ENCODE measurements around the gene RBP7.
"Not testable (repeated sequence)": the region's sequence is repeated elsewhere in the genome, so short reads cannot be mapped to it uniquely, and the experiment has no call there.

Gene RBP7

GRCh38 chr1:9996624-9997582, at the start of gene RBP7:
TSS of gene RBP7 (plus strand) at chr1:9997228. CDS start at chr1:9997259, 31 bp downstream.
- DNase-seq (ENCODE audit: low read depth in 1 of 2, low spot score in 1 of 2), result no peak

- DNase-seq (ENCODE audit: low read depth in 1 of 2, low spot score in 1 of 2), result no peak
These were observed 39.3 kb upstream of the RBP7 start for GRCh38 chr1:9957726-9958125.

GRCh38 chr1:9960011-9960410, 37.0 kb upstream of the RBP7 start:
- DNase-seq (ENCODE audit: low read depth in 1 of 2, low spot score in 1 of 2), result no peak

- no peak for DNase-seq (ENCODE audit: low read depth in 1 of 2, low spot score in 1 of 2)
These were observed 36.1 kb upstream of the RBP7 start for GRCh38 chr1:9960706-9961562.

GRCh38 chr1:9984253-9984652, 12.8 kb upstream of the RBP7 start:
- no peak for DNase-seq (ENCODE audit: low read depth in 1 of 2, low spot score in 1 of 2)

- DNase-seq (ENCODE audit: low read depth in 1 of 2, low spot score in 1 of 2), result no peak
These were observed 12.0 kb upstream of the RBP7 start for GRCh38 chr1:9985001-9985400.

GRCh38 chr1:9989773-9990172, 7.3 kb upstream of the RBP7 start:
- DNase-seq (ENCODE audit: low read depth in 1 of 2, low spot score in 1 of 2), result no peak

- DNase-seq (ENCODE audit: low read depth in 1 of 2, low spot score in 1 of 2), result no peak
These were observed 6.1 kb upstream of the RBP7 start for GRCh38 chr1:9990944-9991343.

- no peak for DNase-seq (ENCODE audit: low read depth in 1 of 2, low spot score in 1 of 2)
These were observed 4.1 kb upstream of the RBP7 start for GRCh38 chr1:9992910-9993309.

- no peak for DNase-seq (ENCODE audit: low read depth in 1 of 2, low spot score in 1 of 2)
These were observed 3.4 kb upstream of the RBP7 start for GRCh38 chr1:9993561-9994075.

- DNase-seq (ENCODE audit: low read depth in 1 of 2, low spot score in 1 of 2), result no peak
These were observed 4.1 kb downstream of the RBP7 start for GRCh38 chr1:10001016-10001665.

GRCh38 chr1:10005248-10005647, 8.2 kb downstream of the RBP7 start:
- not testable (repeated sequence) for DNase-seq (ENCODE audit: low read depth in 1 of 2, low spot score in 1 of 2)

GRCh38 chr1:10007169-10007568, 10.1 kb downstream of the RBP7 start:
- no peak for DNase-seq (ENCODE audit: low read depth in 1 of 2, low spot score in 1 of 2)

- DNase-seq (ENCODE audit: low read depth in 1 of 2, low spot score in 1 of 2), result no peak
These were observed 17.0 kb downstream of the RBP7 start for GRCh38 chr1:10014016-10014415.

- DNase-seq (ENCODE audit: low read depth in 1 of 2, low spot score in 1 of 2), result no peak
These were observed 22.5 kb downstream of the RBP7 start for GRCh38 chr1:10019561-10019960.

- no peak for DNase-seq (ENCODE audit: low read depth in 1 of 2, low spot score in 1 of 2)
These were observed 23.1 kb downstream of the RBP7 start for GRCh38 chr1:10020086-10020485.

- not testable (repeated sequence) for DNase-seq (ENCODE audit: low read depth in 1 of 2, low spot score in 1 of 2)
These were observed 23.6 kb downstream of the RBP7 start for GRCh38 chr1:10020678-10021077.

- DNase-seq (ENCODE audit: low read depth in 1 of 2, low spot score in 1 of 2), result not testable (repeated sequence)
These were observed 25.0 kb downstream of the RBP7 start for GRCh38 chr1:10021992-10022391.

- no peak for DNase-seq (ENCODE audit: low read depth in 1 of 2, low spot score in 1 of 2)
These were observed 25.6 kb downstream of the RBP7 start for GRCh38 chr1:10022656-10023055.

- DNase-seq (ENCODE audit: low read depth in 1 of 2, low spot score in 1 of 2), result no peak
These were observed 28.3 kb downstream of the RBP7 start for GRCh38 chr1:10025354-10025753.

- no peak for DNase-seq (ENCODE audit: low read depth in 1 of 2, low spot score in 1 of 2)
These were observed 30.0 kb downstream of the RBP7 start for GRCh38 chr1:10027027-10027426.
